GM12878 (cell line): ENCODE measurements around the gene PTCD2.

Experiments
- BHLHE40 ChIP-seq, 2 experiments: fragments of 450-650 bp in 1 of 2; IDR thresholded peaks; 2 replicates each; pipeline ENCODE4 v1.6.1; 2011 to 2017; ENCODE audit warnings: low read depth in 2 of 2, borderline replicate concordance in 1 of 2, improper control_type of control experiment in 1 of 2, low read length in 1 of 2, mild to moderate bottlenecking in 1 of 2
- CEBPB ChIP-seq, 2 experiments: fragments of 150-350 bp in 1 of 2; IDR thresholded peaks; 2 replicates each; pipeline ENCODE4 v1.6.1; 2012 to 2014; ENCODE audit warnings: low read depth in 2 of 2, low read length in 2 of 2, borderline replicate concordance in 1 of 2, inconsistent platforms in 1 of 2
- IKZF2 ChIP-seq, 2 experiments: fragments of 450-650 bp; IDR thresholded peaks; 2 replicates each; pipeline ENCODE4 v1.6.1; 2017; ENCODE audit warnings: mild to moderate bottlenecking in 2 of 2, moderate library complexity in 2 of 2
- POLR2A ChIP-seq: IDR thresholded peaks from 2 replicates; pipeline ENCODE4 v1.6.1; 2011; ENCODE audit warnings: low read depth, mild to moderate bottlenecking, low read length
- POLR2AphosphoS5 ChIP-seq: IDR thresholded peaks from 2 replicates; pipeline ENCODE4 v1.6.1; 2011; ENCODE audit warnings: mild to moderate bottlenecking, low read length, inconsistent platforms
- RAD21 ChIP-seq: IDR thresholded peaks from 2 replicates; pipeline ENCODE4 v1.6.1; 2011; ENCODE audit warnings: mild to moderate bottlenecking, low read depth, low read length, moderate library complexity; ENCODE audit not compliant: insufficient read depth
- ZSCAN29 ChIP-seq: fragments of 450-650 bp; IDR thresholded peaks from 2 replicates; pipeline ENCODE4 v1.6.1; 2017; ENCODE audit warnings: mild to moderate bottlenecking, moderate library complexity
- TF ChIP-seq, protein P1 (sequence below), 3 experiments: IDR thresholded peaks in 2 of 3; conservative IDR thresholded peaks in 1 of 3; 2 replicates each; pipeline ENCODE4 v1.5.1; 2011; ENCODE audit warnings: low read depth in 3 of 3, low read length in 3 of 3, mild to moderate bottlenecking in 3 of 3, control low read depth in 2 of 3, moderate library complexity in 2 of 3, inconsistent platforms in 1 of 3, mixed read lengths in 1 of 3; ENCODE audit not compliant: control insufficient read depth in 2 of 3, insufficient read depth in 1 of 3; ENCODE audit errors: extremely low read depth in 1 of 3
- TF ChIP-seq, protein P2 (sequence below): fragments of 450-650 bp; IDR thresholded peaks from 2 replicates; pipeline ENCODE4 v1.6.1; 2017; ENCODE audit warnings: borderline replicate concordance
- TF ChIP-seq, protein P3 (sequence below): fragments of 450-650 bp; IDR thresholded peaks from 2 replicates; pipeline ENCODE4 v1.6.1; 2016; ENCODE audit warnings: mild to moderate bottlenecking

DNA sequence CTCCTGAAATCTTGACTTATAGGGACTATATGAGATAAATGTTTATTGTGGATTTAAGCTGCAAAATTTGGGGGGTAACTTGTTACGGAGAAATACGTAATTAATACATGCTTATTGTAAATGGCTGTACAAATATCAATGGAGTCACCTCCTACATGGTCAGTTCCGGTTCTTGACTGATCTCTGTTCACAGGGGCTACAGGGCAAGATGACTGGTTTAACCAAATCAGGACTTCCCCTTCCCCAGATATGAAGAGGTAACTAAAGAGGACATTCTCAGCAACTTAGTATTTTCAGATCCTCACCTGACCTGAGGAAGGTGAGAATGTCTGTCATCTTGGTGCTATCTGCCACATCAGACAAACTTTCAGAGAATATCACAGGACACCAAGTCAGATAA, 54.7 kb downstream of the PTCD2 start:
- no peak for TF ChIP-seq RAD21
- TF ChIP-seq POLR2AphosphoS5, result no peak
- TF ChIP-seq CEBPB (IDR thresholded peaks at IDR 0.05; ENCODE audit: borderline replicate concordance in 1 of 2, low read depth in 2 of 2, low read length in 2 of 2), result no peak
- TF ChIP-seq BHLHE40 (IDR thresholded peaks at IDR 0.05; ENCODE audit: borderline replicate concordance in 1 of 2, low read depth in 2 of 2, low read length in 1 of 2), result 0 out of 4 replicates have a peak, but pooled peaks of 1 of the 2 experiments have one; percentile 32
- TF ChIP-seq, protein P1, sequence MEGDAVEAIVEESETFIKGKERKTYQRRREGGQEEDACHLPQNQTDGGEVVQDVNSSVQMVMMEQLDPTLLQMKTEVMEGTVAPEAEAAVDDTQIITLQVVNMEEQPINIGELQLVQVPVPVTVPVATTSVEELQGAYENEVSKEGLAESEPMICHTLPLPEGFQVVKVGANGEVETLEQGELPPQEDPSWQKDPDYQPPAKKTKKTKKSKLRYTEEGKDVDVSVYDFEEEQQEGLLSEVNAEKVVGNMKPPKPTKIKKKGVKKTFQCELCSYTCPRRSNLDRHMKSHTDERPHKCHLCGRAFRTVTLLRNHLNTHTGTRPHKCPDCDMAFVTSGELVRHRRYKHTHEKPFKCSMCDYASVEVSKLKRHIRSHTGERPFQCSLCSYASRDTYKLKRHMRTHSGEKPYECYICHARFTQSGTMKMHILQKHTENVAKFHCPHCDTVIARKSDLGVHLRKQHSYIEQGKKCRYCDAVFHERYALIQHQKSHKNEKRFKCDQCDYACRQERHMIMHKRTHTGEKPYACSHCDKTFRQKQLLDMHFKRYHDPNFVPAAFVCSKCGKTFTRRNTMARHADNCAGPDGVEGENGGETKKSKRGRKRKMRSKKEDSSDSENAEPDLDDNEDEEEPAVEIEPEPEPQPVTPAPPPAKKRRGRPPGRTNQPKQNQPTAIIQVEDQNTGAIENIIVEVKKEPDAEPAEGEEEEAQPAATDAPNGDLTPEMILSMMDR (IDR thresholded peaks at IDR 0.05 in 2 of 3, conservative IDR thresholded peaks at IDR 0.05 in 1 of 3; ENCODE audit: control insufficient read depth in 2 of 3, extremely low read depth in 1 of 3, insufficient read depth in 1 of 3, low read depth in 3 of 3, low read length in 3 of 3), result no peak
- no peak for TF ChIP-seq IKZF2 (IDR thresholded peaks at IDR 0.05)
- TF ChIP-seq POLR2A, result no peak
- TF ChIP-seq ZSCAN29, result no peak
- TF ChIP-seq, protein P2, sequence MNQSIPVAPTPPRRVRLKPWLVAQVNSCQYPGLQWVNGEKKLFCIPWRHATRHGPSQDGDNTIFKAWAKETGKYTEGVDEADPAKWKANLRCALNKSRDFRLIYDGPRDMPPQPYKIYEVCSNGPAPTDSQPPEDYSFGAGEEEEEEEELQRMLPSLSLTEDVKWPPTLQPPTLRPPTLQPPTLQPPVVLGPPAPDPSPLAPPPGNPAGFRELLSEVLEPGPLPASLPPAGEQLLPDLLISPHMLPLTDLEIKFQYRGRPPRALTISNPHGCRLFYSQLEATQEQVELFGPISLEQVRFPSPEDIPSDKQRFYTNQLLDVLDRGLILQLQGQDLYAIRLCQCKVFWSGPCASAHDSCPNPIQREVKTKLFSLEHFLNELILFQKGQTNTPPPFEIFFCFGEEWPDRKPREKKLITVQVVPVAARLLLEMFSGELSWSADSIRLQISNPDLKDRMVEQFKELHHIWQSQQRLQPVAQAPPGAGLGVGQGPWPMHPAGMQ, result no peak
- TF ChIP-seq, protein P3, sequence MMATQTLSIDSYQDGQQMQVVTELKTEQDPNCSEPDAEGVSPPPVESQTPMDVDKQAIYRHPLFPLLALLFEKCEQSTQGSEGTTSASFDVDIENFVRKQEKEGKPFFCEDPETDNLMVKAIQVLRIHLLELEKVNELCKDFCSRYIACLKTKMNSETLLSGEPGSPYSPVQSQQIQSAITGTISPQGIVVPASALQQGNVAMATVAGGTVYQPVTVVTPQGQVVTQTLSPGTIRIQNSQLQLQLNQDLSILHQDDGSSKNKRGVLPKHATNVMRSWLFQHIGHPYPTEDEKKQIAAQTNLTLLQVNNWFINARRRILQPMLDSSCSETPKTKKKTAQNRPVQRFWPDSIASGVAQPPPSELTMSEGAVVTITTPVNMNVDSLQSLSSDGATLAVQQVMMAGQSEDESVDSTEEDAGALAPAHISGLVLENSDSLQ, result 0 out of 2 replicates have a peak, but pooled peaks have one; percentile 29
